GM12872 (cell line): ENCODE results near the gene BACH2.

Experiments
- CTCF ChIP-seq: IDR thresholded peaks from 3 replicates; pipeline ENCODE4 v1.5.1; 2011; ENCODE audit warnings: low read depth, mild to moderate bottlenecking, low read length, moderate library complexity; ENCODE audit not compliant: insufficient read depth

BACH2 gene

GRCh38 chr6:89966913-89967312 lies 329.7 kb downstream of the BACH2 start:
- TF ChIP-seq CTCF = no peak

- no peak for TF ChIP-seq CTCF
These were observed 330.5 kb downstream of the BACH2 start for GRCh38 chr6:89966228-89966544.

- no peak for TF ChIP-seq CTCF
These were observed 331.0 kb downstream of the BACH2 start for GRCh38 chr6:89965441-89966227.

GRCh38 chr6:89963391-89963790 lies 333.3 kb downstream of the BACH2 start:
- no peak for TF ChIP-seq CTCF

- no peak for TF ChIP-seq CTCF
These were observed 335.2 kb downstream of the BACH2 start for GRCh38 chr6:89961481-89961880.

GRCh38 chr6:89959883-89960282 lies 336.8 kb downstream of the BACH2 start:
- no peak for TF ChIP-seq CTCF

GRCh38 chr6:89956182-89956581 lies 340.5 kb downstream of the BACH2 start:
- TF ChIP-seq CTCF = no peak
